Ishikawa (cell line): Measurements from ENCODE around the gene RB1.

ENCODE experiments used
- CEBPB ChIP-seq: IDR thresholded peaks from 2 replicates; pipeline ENCODE4 v1.6.1; 2012
- FOXM1 ChIP-seq: IDR thresholded peaks from 2 replicates; pipeline ENCODE4 v1.6.1; 2012; ENCODE audit warnings: low read depth, borderline replicate concordance
- TAF1 ChIP-seq: IDR thresholded peaks from 2 replicates; pipeline ENCODE4 v1.6.1; 2012; ENCODE audit warnings: low read depth, mild to moderate bottlenecking
- TEAD4 ChIP-seq: IDR thresholded peaks from 2 replicates; pipeline ENCODE4 v1.6.1; 2012
- TF ChIP-seq, protein P1 (sequence below): IDR thresholded peaks from 2 replicates; pipeline ENCODE4 v1.6.1; 2012

DNA sequence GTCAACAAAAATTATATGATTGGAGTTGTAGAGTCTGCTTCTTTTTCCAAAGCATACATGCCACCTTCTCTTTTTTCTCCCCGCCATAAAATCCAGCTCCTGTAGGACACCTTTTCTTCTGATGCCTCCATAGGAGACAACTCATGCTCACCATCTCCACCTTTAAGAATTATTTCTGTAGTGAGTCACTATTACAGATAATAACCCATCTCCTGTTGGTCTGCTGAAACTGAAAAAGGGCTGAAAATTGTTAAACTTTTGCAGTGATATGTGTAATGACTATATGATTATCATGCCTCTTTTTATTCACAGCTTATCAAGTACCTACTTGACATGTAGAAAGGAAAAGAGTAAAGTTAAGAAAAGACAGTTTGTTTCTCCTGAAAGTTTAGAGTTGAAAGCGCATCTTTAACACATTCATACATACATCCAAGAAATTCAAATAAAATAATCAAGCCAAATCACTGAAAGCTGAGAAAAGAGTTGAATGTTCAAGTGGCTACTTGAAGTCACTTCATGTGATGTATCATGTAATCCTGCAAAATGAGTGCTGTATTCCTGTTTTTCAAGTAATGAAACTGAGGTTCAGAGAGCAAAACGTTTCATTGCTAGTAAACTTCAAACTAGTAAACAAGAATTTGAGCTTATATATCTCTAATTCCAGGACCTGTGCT is 144.9 kb downstream of the RB1 start:
- no peak for TF ChIP-seq CEBPB
- TF ChIP-seq TEAD4 = no peak
- no peak for TF ChIP-seq TAF1
- TF ChIP-seq FOXM1 = no peak
- TF ChIP-seq, protein P1, sequence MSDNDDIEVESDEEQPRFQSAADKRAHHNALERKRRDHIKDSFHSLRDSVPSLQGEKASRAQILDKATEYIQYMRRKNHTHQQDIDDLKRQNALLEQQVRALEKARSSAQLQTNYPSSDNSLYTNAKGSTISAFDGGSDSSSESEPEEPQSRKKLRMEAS = no peak
